ENCODE measurements around the gene PLXNA4.

PLXNA4 gene

DNA sequence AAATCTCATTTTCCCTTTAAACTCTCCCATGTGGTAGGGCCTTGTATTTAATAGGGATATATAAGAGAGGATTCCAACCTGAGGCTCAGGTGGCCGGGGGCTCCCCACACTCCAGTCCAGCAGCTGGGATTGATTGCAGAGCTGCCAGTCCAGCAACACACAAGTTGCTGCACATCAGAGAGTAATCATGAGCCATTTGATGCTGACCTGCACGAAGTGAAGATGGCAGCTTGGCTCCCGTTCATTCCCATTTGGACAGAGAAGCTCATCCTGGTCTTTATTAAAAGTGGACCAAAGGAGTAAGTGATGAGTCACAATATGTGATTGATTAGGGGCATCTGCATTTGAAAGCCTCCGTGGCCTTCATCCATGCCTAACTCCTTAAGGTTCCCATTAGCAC is 202.4 kb downstream of the PLXNA4 start:
- POLR2A ChIA-PET (ENCODE audit: low non-redundant PET), result no interaction called here

GRCh38 chr7:132373041-132373440 is 203.2 kb downstream of the PLXNA4 start:
- no peak overlapping the region for H3K27ac ChIP-seq
- POLR2A ChIA-PET (ENCODE audit: low non-redundant PET), result no interaction called here
- CTCF ChIA-PET, result no interaction called here
- TF ChIP-seq, protein P1, sequence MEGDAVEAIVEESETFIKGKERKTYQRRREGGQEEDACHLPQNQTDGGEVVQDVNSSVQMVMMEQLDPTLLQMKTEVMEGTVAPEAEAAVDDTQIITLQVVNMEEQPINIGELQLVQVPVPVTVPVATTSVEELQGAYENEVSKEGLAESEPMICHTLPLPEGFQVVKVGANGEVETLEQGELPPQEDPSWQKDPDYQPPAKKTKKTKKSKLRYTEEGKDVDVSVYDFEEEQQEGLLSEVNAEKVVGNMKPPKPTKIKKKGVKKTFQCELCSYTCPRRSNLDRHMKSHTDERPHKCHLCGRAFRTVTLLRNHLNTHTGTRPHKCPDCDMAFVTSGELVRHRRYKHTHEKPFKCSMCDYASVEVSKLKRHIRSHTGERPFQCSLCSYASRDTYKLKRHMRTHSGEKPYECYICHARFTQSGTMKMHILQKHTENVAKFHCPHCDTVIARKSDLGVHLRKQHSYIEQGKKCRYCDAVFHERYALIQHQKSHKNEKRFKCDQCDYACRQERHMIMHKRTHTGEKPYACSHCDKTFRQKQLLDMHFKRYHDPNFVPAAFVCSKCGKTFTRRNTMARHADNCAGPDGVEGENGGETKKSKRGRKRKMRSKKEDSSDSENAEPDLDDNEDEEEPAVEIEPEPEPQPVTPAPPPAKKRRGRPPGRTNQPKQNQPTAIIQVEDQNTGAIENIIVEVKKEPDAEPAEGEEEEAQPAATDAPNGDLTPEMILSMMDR (conservative IDR thresholded peaks at IDR 0.05; ENCODE audit: low read depth), result no peak
- DNase-seq (ENCODE audit: low spot score), result no peak

More for the DNA sequence above, 202.4 kb downstream of the PLXNA4 start:
- H3K27ac ChIP-seq, result no peak overlapping the region
- CTCF ChIA-PET, result no interaction called here
- no peak for DNase-seq (ENCODE audit: low spot score)
- TF ChIP-seq, protein P1 (conservative IDR thresholded peaks at IDR 0.05; ENCODE audit: low read depth), result no peak

GRCh38 chr7:132371948-132372347 is 204.3 kb downstream of the PLXNA4 start:
- TF ChIP-seq, protein P1 (conservative IDR thresholded peaks at IDR 0.05; ENCODE audit: low read depth), result no peak
- CTCF ChIA-PET, result no interaction called here
- no peak overlapping the region for H3K27ac ChIP-seq
- no peak for DNase-seq (ENCODE audit: low spot score)
- POLR2A ChIA-PET (ENCODE audit: low non-redundant PET), result no interaction called here

DNA sequence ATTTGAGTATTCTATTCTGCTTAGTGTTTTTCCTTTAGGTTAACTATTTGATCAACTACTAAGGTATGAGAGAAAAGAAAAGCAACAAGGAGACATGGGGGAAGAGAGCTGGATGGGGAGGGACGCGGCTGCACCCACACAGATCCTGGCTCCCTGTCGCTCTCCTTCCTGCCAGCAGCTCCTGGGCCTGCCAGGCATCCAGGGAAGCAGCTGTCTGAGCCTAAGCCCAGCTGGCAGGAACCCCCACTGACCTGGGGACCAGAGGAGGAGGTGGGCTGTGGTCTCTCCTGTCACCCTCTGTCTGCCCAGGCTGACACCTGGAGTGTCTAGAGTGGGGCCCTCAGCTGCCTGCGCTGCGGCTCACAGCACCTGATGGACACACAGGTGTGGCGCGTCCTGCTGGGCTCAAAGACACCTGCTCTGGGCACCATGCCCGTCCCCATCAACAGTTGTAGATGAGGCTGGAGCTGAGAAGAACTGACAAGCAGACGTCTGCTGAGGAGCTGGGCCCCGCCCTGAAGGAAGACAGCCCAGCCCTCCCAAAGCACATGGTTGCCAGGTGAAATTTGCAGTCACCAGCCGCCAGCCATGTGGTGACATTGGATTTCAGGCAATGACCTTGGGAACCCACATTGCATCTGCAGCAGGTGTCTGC is 207.9 kb downstream of the PLXNA4 start:
- POLR2A ChIA-PET (ENCODE audit: low non-redundant PET), result no interaction called here
- H3K27ac ChIP-seq, result no peak overlapping the region
- TF ChIP-seq, protein P1 (conservative IDR thresholded peaks at IDR 0.05; ENCODE audit: low read depth), result no peak
- no peak for DNase-seq (ENCODE audit: low spot score)
- CTCF ChIA-PET, result interaction anchor here (0.7 kb wide), 1 partner anchor 16 kb away, joined by 3 read pairs; no protein-coding TSS in a partner anchor

DNA sequence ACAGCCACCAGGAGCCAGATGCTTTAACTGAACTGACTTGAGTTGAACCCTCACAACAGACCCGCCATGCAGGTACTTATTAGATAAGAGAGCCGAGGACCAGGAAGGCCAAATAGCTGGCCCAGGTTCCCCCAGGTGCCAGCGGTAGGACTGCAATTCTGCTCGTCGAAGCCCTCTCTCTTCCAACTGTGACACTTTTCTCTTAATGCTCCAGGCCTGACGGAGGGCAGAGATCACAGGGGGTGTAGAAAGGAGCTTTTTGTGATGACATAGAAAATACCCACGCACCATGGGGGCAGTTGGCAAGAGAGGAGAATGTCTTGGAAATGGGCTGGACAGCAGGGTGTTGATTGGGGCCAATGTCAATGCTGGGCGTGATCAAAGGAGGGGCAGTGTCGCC is 208.5 kb downstream of the PLXNA4 start:
- H3K27ac ChIP-seq, result no peak overlapping the region
- TF ChIP-seq, protein P1 (conservative IDR thresholded peaks at IDR 0.05; ENCODE audit: low read depth), result no peak
- ChIA-PET CTCF (interaction anchor here (0.7 kb wide), 1 partner anchor 16 kb away, joined by 3 read pairs; no protein-coding TSS in a partner anchor), POLR2A (ENCODE audit: low non-redundant PET) (no interaction called here)
- DNase-seq (ENCODE audit: low spot score), result no peak

DNA sequence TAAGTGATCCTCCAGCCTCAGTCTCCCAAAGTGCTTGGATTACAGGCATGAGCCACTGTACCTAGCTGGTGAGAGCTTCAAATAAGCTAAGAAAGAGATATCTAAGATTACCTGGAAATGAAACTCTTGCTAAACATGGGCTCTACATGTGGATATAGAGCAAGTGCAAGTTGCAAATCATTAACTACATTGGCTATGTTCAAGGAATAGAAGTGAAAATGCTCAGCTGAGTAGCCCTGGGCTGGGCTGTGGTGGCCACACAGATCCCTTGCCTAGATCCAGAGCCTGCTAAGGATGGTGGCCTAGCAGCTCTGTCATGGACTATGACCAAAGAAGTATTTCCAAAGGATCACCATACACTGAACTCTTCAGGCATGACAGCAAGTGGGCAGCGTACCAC is 209.3 kb downstream of the PLXNA4 start:
- TF ChIP-seq, protein P1 (conservative IDR thresholded peaks at IDR 0.05; ENCODE audit: low read depth), result no peak
- ChIA-PET CTCF (no interaction called here), POLR2A (ENCODE audit: low non-redundant PET) (no interaction called here)
- no peak for DNase-seq (ENCODE audit: low spot score)
- no peak overlapping the region for H3K27ac ChIP-seq
